IMR-90 (cell line): Measurements from ENCODE around the gene GJC2. TPM values are rescaled to one million over a fixed set of nuclear protein-coding genes. Genes with fewer than 3 reads are reported as not detected.

ENCODE experiments used
- ATAC-seq: fragments of 200-7000 bp; cut with Tn5 transposase; 2 replicates; pipeline ENCODE4 v1.9.1; 2020; ENCODE audit warnings: low read depth, mild to moderate bottlenecking, moderate library complexity
- BruUV-seq: library from RNA; stranded (reverse); fragments of 400-500 nt; replicated peaks from 2 replicates; lab custom pipeline; 2021; lab: Mats Ljungman, UMichigan
- CTCF ChIA-PET: fragments of 300-600 bp; formaldehyde crosslinking; extraction: SDS; loops from one replicate; lab custom pipeline; 2021; ENCODE audit warnings: antibody characterized with exemption; lab: Yijun Ruan, JAX
- POLR2A ChIA-PET: fragments of 300-600 bp; sonication (Branson Sonifier 250); formaldehyde crosslinking; loops from one replicate; lab custom pipeline; 2022; ENCODE audit warnings: antibody characterized with exemption; ENCODE audit not compliant: unreplicated experiment; lab: Charles Lee
- DNase-seq: peaks from one replicate; pipeline ENCODE4 v3.0.0; 2013
- H2AFZ ChIP-seq: replicated peaks from 2 replicates; pipeline ENCODE3; 2013; ENCODE audit warnings: low read length, mild to moderate bottlenecking; ENCODE audit not compliant: poor library complexity
- H2AK5ac ChIP-seq: 2 replicates; pipeline ENCODE4 v1.6.1; 2013; ENCODE audit warnings: low read depth, low read length, inconsistent platforms
- H2AK9ac ChIP-seq: replicated peaks from 2 replicates; pipeline ENCODE3; 2013; ENCODE audit warnings: mild to moderate bottlenecking, low read depth, low read length, moderate library complexity; ENCODE audit not compliant: poor library complexity
- H2BK120ac ChIP-seq: 2 replicates; pipeline ENCODE4 v1.6.1; 2013; ENCODE audit warnings: low read depth, low read length, inconsistent platforms
- H2BK15ac ChIP-seq: 3 replicates; pipeline ENCODE4 v1.6.1; 2013; ENCODE audit warnings: low read depth, low read length, inconsistent platforms
- H2BK20ac ChIP-seq: 2 replicates; pipeline ENCODE4 v1.6.1; 2013; ENCODE audit warnings: low read depth, mild to moderate bottlenecking, inconsistent platforms, low read length, moderate library complexity
- H2BK5ac ChIP-seq: 2 replicates; pipeline ENCODE4 v1.6.1; 2013; ENCODE audit warnings: mild to moderate bottlenecking, low read depth, low read length, inconsistent platforms; ENCODE audit not compliant: poor library complexity, severe bottlenecking
- H3K14ac ChIP-seq: replicated peaks from 2 replicates; pipeline ENCODE4 v1.6.1; 2013; ENCODE audit warnings: low read depth, low read length, inconsistent platforms
- H3K18ac ChIP-seq: 2 replicates; pipeline ENCODE4 v1.6.1; 2013; ENCODE audit warnings: low read depth, low read length, control low read depth
- H3K23ac ChIP-seq: 2 replicates; pipeline ENCODE4 v1.6.1; 2013; ENCODE audit warnings: low read depth, low read length, inconsistent platforms
- H3K27ac ChIP-seq: 2 replicates; pipeline ENCODE4 v1.5.1; 2013; ENCODE audit warnings: mild to moderate bottlenecking, control low read depth, low read length; ENCODE audit not compliant: insufficient read depth
- H3K27me3 ChIP-seq: 2 replicates; pipeline ENCODE4 v1.6.1; 2013; ENCODE audit warnings: low read length; ENCODE audit not compliant: control insufficient read depth, insufficient read depth
- H3K36me3 ChIP-seq: 2 replicates; pipeline ENCODE4 v1.6.1; 2013; ENCODE audit warnings: low read length, mixed read lengths; ENCODE audit not compliant: control insufficient read depth, insufficient read depth
- H3K4ac ChIP-seq: 2 replicates; pipeline ENCODE4 v1.6.1; 2013; ENCODE audit warnings: low read depth, low read length, inconsistent platforms
- H3K4me1 ChIP-seq: 2 replicates; pipeline ENCODE4 v1.6.1; 2013; ENCODE audit warnings: low read length, mixed read lengths; ENCODE audit not compliant: control insufficient read depth, insufficient read depth
- H3K4me2 ChIP-seq: 2 replicates; pipeline ENCODE4 v1.6.1; 2013; ENCODE audit warnings: low read depth, mild to moderate bottlenecking, control low read depth, low read length, moderate library complexity
- H3K4me3 ChIP-seq: 2 replicates; pipeline ENCODE4 v1.5.1; 2013; ENCODE audit warnings: low read depth, mild to moderate bottlenecking, control low read depth, low read length, moderate library complexity; ENCODE audit not compliant: insufficient read depth
- H3K56ac ChIP-seq: 2 replicates; pipeline ENCODE4 v1.6.1; 2013; ENCODE audit warnings: low read length, inconsistent platforms; ENCODE audit not compliant: insufficient read depth; ENCODE audit errors: extremely low read depth
- H3K79me1 ChIP-seq, 2 experiments: 2 replicates each; pipeline ENCODE4 v1.6.1; 2013; ENCODE audit warnings: low read length in 2 of 2, inconsistent platforms in 1 of 2, low read depth in 1 of 2
- H3K9ac ChIP-seq: 2 replicates; pipeline ENCODE4 v1.6.1; 2013; ENCODE audit warnings: low read depth, low read length, control low read depth
- H3K9me1 ChIP-seq: 2 replicates; pipeline ENCODE4 v1.6.1; 2013; ENCODE audit warnings: low read length, inconsistent platforms; ENCODE audit not compliant: insufficient read depth
- H3K9me3 ChIP-seq: 2 replicates; pipeline ENCODE4 v1.6.1; 2013; ENCODE audit warnings: low read length; ENCODE audit not compliant: control insufficient read depth, insufficient read depth
- H4K20me1 ChIP-seq: 2 replicates; pipeline ENCODE4 v1.6.1; 2013; ENCODE audit warnings: low read length, inconsistent platforms; ENCODE audit not compliant: insufficient read depth
- H4K5ac ChIP-seq: 2 replicates; pipeline ENCODE4 v1.6.1; 2013; ENCODE audit warnings: mild to moderate bottlenecking, low read depth, low read length, control low read depth
- H4K8ac ChIP-seq, 2 experiments: 2 replicates each; pipeline ENCODE4 v1.6.1; 2013; ENCODE audit warnings: low read depth in 2 of 2, low read length in 2 of 2, control low read depth in 1 of 2, inconsistent platforms in 1 of 2
- H4K91ac ChIP-seq: 2 replicates; pipeline ENCODE4 v1.6.1; 2013; ENCODE audit warnings: low read depth, low read length, inconsistent platforms; ENCODE audit not compliant: insufficient read depth
- CEBPB ChIP-seq: IDR thresholded peaks from 2 replicates; pipeline ENCODE4 v1.6.1; 2012; ENCODE audit warnings: low read depth, low read length, improper control_type of control experiment
- CHD1 ChIP-seq: IDR thresholded peaks from 2 replicates; pipeline ENCODE4 v1.6.1; 2012; ENCODE audit warnings: low read depth, low read length, improper control_type of control experiment
- ELK1 ChIP-seq: fragments of 150-350 bp; IDR thresholded peaks from 2 replicates; pipeline ENCODE4 v1.6.1; 2016; ENCODE audit warnings: low read depth, mild to moderate bottlenecking, low read length, moderate library complexity, borderline replicate concordance
- FOS ChIP-seq: fragments of 150-350 bp; IDR thresholded peaks from 2 replicates; pipeline ENCODE4 v1.6.1; 2016; ENCODE audit warnings: low read depth, low read length
- NFE2L2 ChIP-seq: fragments of 150-350 bp; IDR thresholded peaks from 2 replicates; pipeline ENCODE4 v1.6.1; 2016; ENCODE audit warnings: low read depth, mild to moderate bottlenecking, low read length
- RAD21 ChIP-seq: IDR thresholded peaks from 2 replicates; pipeline ENCODE4 v1.6.1; 2012; ENCODE audit warnings: low read length, improper control_type of control experiment
- RFX5 ChIP-seq: IDR thresholded peaks from 2 replicates; pipeline ENCODE4 v1.8.0; 2012; ENCODE audit warnings: low read depth, mild to moderate bottlenecking, low read length, moderate library complexity
- USF2 ChIP-seq: fragments of 150-350 bp; IDR thresholded peaks from 2 replicates; pipeline ENCODE4 v1.6.1; 2017; ENCODE audit warnings: mild to moderate bottlenecking, antibody characterized with exemption, low read length, low read depth
- WGBS, 2 experiments: methylation state at CpG; one replicate each; pipeline versions ENCODE4 v1.1.5 to v1.1.7; 2013; ENCODE audit warnings: missing lambda C conversion rate in 2 of 2; ENCODE audit not compliant: insufficient read length in 1 of 2; ENCODE audit errors: extremely low coverage in 2 of 2; 5-methylcytosine and 5-hydroxymethylcytosine counted together
- dilution Hi-C: fragments of 300-500 bp; cut with HindIII; formaldehyde crosslinking; loops from one replicate; pipeline ENCODE4 v1.14.3; 2018; ENCODE audit warnings: low sequenced_read_pairs; ENCODE audit not compliant: unreplicated experiment
- in situ Hi-C: fragments of 300-500 bp; cut with MboI; formaldehyde crosslinking; loops from 3 replicates; pipeline ENCODE4 v1.14.3; 2019; ENCODE audit warnings: low sequenced_read_pairs, inconsistent platforms, mixed read lengths
- intact Hi-C: fragments of 100-400 bp; cut with micrococcal nuclease; formaldehyde crosslinking; loops from 2 replicates; pipeline ENCODE4 v1.10.0; 2022
- polyA plus RNA-seq, 3 experiments: library from polyadenylated mRNA; depleted of rRNA; stranded (reverse); fragments of >200 nt; gene quantifications; 2 replicates each; pipeline ENCODE4 v1.2.3, GENCODE V29; 2012; ENCODE audit warnings: low replicate concordance in 1 of 3
- total RNA-seq: library from RNA; depleted of rRNA; stranded (reverse); fragments of >200 nt; gene quantifications from 2 replicates; pipeline ENCODE4 v1.2.3, GENCODE V29; 2012
- TF ChIP-seq, protein P1 (sequence below): conservative IDR thresholded peaks from 2 replicates; pipeline ENCODE4 v1.5.1; 2012; ENCODE audit warnings: mild to moderate bottlenecking, low read depth, low read length, improper control_type of control experiment

GJC2 gene
- total and polyA plus RNA-seq, 2 of the 4 experiments (the other 2 are of a cell fraction), result 1.1 to 1.7 TPM

DNA sequence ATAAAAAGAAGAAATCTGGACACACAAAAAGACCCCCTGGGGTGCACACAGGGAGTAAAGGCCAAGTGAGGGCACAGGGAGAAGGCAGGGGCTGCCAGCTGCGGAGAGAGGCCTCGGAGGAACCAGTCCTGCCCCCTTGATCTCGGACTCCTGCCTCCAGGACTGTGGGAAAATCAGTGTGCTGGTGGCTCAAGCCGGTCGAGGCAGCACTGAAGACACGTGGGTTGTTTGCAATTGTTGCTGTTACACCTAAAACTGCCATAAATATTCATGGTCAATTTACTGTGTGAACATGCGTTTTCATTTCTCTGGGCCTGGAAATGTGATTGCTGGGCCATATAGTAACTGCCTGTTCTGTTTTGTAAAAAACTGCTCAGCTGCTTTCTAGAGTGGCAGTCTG is 34.4 kb downstream of the GJC2 start:
- dilution Hi-C loops (no loop called here), intact Hi-C loops (no loop called here), in situ Hi-C loops (no loop called here)
- H2AFZ ChIP-seq, result no peak overlapping the region
- WGBS, 2 experiments, result no CpG with 5 or more reads among the region's 7 CpGs
- ATAC-seq (no peak), DNase-seq (no peak)
- H3K4me3 ChIP-seq, result no peak overlapping the region
- H3K9me3 ChIP-seq, result 0 out of 2 replicates have a peak, but pooled peaks cover 2% of the 10 kb centered on the region
- no TSS peak for BruUV-seq
- H3K18ac ChIP-seq, result no peak overlapping the region
- H3K79me1 ChIP-seq, result peaks cover 0 to 8% of the 10 kb centered on the region in 2 experiments; a peak in 2 of 4 replicates
- ChIA-PET POLR2A (no interaction called here), CTCF (no interaction called here)
- no peak overlapping the region for H3K9ac ChIP-seq
- no peak overlapping the region for H3K4me2 ChIP-seq
- no peak overlapping the region for H2BK20ac ChIP-seq
- no peak overlapping the region for H2BK5ac ChIP-seq
- no peak overlapping the region; the same call in 2 of the 3 replicates for H2BK15ac ChIP-seq
- H3K27me3 ChIP-seq, result no peaks in the 10 kb centered on the region
- H3K56ac ChIP-seq, result no peak overlapping the region
- no peaks in the 10 kb centered on the region for H4K20me1 ChIP-seq
- H3K9me1 ChIP-seq, result peaks cover 12% of the 10 kb centered on the region
- H2BK120ac ChIP-seq, result no peak overlapping the region
- no peak overlapping the region for H4K8ac ChIP-seq
- H2AK9ac ChIP-seq, result no peak overlapping the region
- no peak overlapping the region for H3K27ac ChIP-seq
- TF ChIP-seq NFE2L2 (no peak), USF2 (no peak), RAD21 (no peak), CHD1 (no peak), RFX5 (no peak), FOS (no peak), CEBPB (no peak), ELK1 (no peak)
- TF ChIP-seq, protein P1, sequence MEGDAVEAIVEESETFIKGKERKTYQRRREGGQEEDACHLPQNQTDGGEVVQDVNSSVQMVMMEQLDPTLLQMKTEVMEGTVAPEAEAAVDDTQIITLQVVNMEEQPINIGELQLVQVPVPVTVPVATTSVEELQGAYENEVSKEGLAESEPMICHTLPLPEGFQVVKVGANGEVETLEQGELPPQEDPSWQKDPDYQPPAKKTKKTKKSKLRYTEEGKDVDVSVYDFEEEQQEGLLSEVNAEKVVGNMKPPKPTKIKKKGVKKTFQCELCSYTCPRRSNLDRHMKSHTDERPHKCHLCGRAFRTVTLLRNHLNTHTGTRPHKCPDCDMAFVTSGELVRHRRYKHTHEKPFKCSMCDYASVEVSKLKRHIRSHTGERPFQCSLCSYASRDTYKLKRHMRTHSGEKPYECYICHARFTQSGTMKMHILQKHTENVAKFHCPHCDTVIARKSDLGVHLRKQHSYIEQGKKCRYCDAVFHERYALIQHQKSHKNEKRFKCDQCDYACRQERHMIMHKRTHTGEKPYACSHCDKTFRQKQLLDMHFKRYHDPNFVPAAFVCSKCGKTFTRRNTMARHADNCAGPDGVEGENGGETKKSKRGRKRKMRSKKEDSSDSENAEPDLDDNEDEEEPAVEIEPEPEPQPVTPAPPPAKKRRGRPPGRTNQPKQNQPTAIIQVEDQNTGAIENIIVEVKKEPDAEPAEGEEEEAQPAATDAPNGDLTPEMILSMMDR, result no peak
- no peak overlapping the region for H3K4ac ChIP-seq
- H3K23ac ChIP-seq, result no peak overlapping the region
- H3K36me3 ChIP-seq, result no peaks in the 10 kb centered on the region
- H2AK5ac ChIP-seq, result no peak overlapping the region
- peaks cover 4% of the 10 kb centered on the region; the same call in 1 of the 2 replicates for H3K4me1 ChIP-seq
- H4K91ac ChIP-seq, result no peak overlapping the region
- no peak overlapping the region for H3K14ac ChIP-seq
- no peak overlapping the region for H4K5ac ChIP-seq
